GM18505 (cell line): Measurements from ENCODE around the gene TEKT4.
"Not testable (repeated sequence)": the region's sequence is repeated elsewhere in the genome, so short reads cannot be mapped to it uniquely, and the experiment has no call there.

Experiments
- ATAC-seq: cut with Tn5 transposase; IDR thresholded peaks from one replicate; pipeline ENCODE4 v1.9.1; 2021; ENCODE audit not compliant: unreplicated experiment
- POLR2A ChIP-seq: IDR thresholded peaks from 4 replicates; pipeline ENCODE4 v1.6.1; 2011; ENCODE audit warnings: borderline replicate concordance; ENCODE audit not compliant: insufficient read depth, insufficient read length; ENCODE audit errors: extremely low read depth

Gene TEKT4

DNA sequence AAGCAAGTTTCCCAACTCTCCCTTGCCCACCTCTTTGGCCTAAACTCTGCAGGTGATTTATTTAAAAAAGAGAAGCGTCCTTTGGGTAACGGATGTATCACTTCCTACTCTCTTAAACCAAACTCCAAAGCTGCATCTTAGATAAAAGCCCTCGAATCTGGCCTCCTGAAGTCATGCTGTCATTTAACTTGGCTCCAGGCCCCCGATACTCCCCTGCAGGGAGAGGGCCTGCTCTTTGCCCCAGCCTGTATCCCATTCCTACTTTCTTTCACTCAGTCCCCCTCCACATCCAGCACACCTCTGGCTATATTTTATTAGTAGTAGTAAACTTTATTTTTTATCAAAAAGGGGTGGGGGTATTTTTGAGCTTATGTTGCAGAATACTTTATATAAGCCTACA, 19.0 kb downstream of the TEKT4 start:
- TF ChIP-seq POLR2A: no peak
- no peak for ATAC-seq

DNA sequence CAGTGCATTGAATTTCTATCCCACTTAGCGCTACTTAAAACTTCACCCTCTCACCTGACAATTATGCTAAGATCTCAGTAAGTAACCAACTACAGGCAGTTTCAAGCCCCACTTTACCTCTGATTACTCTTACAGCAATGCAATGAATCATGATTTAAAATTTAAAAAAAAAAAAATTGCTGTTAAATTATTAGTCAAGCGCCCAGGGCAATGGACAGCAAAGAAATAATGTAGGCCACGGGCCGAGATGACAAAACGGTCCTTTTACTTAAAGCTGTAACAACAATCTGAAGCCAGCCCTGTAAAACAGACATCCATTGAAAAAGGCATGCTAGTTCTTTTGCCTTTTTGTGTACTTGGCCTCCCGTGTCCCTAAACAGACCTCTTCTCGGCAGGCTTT, 24.0 kb downstream of the TEKT4 start:
- not testable (repeated sequence) for ATAC-seq

DNA sequence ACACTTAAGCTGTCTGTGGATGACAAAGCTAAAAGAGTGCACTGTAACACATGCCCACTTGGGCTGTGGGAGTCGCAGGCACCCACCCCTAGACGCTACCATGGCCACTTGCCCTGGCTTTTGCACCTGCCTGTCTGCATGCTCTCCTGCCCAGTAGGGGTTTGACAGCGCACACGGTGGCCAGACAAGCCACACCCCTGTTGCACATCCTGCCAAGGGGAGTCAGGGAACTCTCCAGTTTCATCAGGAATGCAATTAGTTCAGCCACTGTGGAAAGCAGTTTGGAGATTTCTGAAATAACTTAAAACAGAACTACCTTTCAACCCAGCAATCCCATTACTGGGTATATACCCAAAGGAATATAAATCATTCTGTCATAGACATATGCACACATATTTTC, 35.7 kb downstream of the TEKT4 start:
- not testable (repeated sequence) for ATAC-seq

DNA sequence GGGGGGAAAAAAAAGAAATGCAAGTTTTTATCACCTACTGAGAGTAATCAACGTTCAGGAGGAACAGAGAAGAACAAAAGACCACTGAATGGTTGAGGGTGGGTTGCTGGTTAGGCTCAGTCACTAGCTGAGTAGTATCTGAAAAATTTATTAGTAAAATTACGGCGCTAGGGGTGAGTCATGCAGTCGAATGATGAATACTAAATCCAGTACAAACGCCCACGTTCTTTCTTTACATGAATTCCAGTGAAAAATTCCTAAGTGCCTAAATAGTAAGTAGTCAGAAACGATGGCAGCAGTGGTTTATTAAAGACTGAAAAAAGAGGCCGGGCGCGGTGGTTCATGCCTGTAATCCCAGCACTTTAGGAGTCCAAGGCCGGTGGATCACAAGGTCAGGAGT, 52.0 kb downstream of the TEKT4 start:
- no peak for ATAC-seq
- no peak for TF ChIP-seq POLR2A

DNA sequence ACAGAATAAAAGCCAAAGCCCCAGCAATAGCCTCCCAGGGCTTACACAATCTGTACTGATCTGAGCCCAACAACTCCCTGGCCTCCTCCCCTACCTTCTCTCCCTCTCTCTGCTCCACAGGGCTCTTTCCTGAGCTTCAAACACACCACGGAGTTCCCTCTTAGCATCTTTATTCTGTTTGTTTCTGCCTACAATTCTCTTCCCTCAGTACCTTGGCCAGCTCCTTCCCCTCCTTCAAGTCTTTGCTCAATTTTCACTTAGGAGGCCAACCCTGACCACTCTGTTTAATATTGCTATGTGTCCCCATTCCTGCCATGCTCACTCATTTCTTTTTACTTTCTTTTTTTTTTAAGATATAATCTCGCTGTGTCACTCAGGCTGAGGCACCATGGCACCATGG, 53.8 kb downstream of the TEKT4 start:
- not testable (repeated sequence) for ATAC-seq
